HG03196 (cell line): ENCODE results near the gene GPR61.

ENCODE experiments used
- ATAC-seq: cut with Tn5 transposase; IDR thresholded peaks from one replicate; pipeline ENCODE4 v1.9.1; 2021; ENCODE audit not compliant: unreplicated experiment

The GPR61 gene, protein sequence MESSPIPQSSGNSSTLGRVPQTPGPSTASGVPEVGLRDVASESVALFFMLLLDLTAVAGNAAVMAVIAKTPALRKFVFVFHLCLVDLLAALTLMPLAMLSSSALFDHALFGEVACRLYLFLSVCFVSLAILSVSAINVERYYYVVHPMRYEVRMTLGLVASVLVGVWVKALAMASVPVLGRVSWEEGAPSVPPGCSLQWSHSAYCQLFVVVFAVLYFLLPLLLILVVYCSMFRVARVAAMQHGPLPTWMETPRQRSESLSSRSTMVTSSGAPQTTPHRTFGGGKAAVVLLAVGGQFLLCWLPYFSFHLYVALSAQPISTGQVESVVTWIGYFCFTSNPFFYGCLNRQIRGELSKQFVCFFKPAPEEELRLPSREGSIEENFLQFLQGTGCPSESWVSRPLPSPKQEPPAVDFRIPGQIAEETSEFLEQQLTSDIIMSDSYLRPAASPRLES

DNA sequence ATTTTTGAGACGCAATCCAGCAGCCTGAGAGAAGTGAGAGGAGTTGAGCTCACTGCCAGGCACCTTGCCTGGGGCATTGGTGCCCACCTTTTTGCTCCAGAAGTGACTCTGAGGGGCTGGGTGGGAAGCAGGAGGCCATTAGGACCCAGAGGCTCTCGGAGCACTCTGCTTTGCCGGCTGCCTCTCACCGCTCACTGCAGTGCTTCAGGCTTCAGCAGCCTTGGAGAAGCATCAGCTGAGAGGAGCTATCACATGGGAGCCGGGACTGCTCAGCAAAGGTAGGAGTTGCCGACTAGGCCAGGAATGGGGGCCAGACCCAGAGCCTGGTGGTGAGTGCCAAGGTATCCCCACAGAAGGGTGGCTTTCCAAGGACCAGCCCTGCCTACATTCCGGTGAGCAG is at the start of gene GPR61:
GPR61 (plus strand) TSS at position 197 of the 400 bp plus-strand sequence. CDS start 3,151 bp downstream, outside the sequence.
- ATAC-seq, result no peak

DNA sequence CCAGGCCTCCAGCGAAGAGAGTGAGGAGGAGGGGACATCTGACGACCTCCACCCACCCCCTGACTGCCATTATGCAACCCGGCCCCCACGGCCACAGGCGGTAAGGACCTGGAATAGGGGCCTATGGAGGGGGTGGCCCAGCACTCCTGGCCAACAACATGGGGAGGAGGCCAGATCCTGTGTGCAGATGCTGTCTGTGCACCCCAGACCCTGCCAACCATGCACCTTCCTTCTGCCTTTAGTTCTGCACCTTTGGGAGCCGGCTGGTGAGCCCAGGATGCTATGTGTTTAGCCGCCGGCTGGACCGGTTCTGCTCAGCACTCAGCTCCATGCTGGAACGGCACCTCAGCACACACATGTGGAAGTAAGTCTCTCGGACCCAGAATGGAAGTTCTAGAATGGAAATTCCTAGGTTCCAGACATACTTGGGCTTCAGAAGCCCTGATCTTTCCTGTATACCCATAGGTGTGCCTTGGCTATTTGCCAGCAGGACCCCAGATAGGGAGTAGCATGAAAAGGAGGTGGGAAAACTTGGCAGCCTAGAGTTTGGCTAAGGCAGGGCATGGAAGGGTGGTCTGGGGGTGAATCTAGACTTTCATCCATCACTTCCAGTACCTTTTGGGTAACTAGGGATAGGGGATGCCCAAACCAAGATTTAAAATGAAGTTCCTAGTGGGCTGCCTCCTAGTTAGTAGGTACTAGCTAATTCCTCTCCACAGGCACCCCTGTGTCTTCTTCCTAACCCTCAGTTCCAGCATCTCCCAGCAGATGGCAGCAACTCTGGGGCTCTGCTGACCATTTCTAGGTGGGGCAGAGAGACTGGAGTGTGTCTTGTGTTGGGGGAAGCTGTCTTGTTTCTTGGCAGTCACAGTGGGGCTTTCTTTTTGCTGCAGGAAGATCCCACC is 49.4 kb upstream of the GPR61 start:
- ATAC-seq, result no peak

DNA sequence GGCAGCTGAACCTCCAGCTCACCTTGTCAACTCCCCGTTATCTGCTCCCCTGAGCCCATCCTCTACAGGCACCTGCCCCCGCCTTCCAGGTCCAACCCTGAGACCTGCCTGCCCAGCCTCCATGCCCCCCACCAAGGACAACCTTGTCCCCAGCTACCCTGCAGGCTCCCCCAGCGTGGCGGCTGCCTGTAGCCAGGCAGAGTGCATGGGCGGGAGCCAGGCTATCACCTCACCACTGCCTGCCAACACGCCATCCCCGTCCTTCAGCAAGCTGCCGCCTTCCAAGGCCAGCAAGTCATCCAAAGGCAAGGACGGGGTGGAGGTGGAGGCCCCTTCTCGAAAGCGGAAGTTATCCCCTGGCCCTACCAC is 48.8 kb upstream of the GPR61 start:
- no peak for ATAC-seq

DNA sequence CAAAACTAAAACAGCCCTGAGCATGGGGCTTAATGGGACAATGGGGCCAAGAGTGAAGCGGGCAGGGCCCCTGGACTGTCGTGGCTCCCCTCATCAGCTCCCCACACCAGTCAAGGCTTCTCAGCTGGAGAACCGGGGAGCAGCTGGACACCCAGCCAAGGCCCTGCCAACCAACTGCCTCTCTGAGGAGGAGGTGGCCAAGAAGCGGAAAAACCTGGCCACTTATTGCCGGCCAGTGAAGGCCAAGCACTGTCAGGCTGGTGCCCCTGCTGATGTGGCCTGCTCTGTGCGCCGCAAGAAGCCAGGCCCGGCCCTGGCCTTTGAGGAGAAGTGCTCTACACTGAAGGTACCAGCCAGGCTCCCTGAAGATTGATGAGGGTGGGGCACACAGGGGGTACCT is 48.3 kb upstream of the GPR61 start:
- no peak for ATAC-seq

DNA sequence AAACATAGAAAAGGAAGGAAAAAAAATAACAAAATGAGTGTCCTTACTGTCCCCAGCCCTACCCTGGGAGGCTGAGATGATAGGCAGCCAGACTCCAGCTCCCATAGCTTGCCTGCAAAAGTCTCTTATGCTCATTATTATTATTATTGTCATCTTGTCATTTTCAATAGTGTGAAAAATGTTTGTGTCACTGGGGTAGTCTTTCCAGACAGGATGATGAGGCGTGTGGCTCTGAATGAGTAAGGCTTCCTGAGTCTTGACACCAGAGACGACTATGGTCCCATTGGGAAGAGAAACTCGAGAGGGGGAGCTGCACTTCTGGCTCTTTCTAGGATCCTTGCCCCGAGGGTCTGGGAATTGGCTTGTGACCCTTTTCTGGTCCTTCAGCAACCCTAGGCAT is 46.9 kb upstream of the GPR61 start:
- ATAC-seq, result no peak

DNA sequence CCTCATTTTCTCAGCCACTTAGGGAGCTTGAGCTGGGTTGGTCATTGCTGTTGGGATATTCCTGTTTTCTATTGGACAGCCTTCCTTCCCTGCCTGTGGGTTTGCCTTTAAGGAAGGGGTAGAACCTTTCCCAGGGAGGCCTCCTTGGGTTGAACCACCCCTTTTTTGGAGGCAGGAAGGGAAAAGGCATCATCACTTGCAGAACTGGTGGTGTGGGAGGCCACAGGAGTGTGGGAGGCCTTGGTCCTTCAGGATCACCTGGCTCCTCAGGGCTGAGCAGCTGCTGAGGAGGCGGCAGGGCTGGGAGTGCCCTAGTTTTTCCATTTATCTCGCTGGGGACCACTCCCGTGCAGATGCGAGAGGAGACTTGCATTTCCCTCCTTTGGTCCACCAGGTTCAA is 46.4 kb upstream of the GPR61 start:
- no peak for ATAC-seq

DNA sequence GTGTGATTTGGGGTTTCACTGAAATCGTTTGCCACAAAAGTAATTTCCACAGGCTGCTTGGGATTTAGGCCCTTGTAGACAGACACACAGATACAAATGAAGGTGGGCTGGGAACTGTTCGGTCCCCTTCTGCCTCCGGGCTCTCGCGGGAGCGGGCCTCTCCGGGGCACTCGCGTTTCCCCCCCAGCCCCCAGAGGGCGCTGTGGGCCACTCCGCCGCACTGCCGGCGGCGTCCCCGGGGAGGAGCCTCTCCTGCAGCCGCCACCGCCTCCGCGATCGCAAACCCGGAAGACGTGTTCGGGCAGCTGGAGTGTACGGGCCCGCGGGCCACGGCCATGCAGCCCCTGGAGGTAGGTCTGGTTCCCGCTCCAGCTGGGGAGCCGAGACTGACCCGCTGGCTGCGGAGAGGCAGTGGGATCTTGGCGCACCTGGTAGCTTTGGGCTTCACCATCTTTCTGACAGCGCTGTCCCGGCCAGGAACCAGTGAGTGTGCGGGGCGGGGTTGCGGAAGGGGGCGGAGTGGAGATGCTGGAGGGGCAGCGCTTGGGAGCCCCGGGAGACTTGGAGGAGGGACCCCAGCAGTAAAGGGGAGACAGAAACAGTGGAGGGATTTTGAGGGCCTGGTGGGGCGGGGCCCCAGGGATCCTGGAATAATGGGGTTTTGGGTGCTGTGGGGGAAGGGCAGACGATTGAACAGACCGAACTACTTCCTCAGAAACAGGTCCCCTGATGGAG is 45.7 kb upstream of the GPR61 start, which contains the start of gene CYB561D1:
CYB561D1 (plus strand) TSS at position 290 of the 735 bp plus-strand sequence; CDS start at position 336, 46 bp downstream.
- peak; percentile 80 for ATAC-seq

DNA sequence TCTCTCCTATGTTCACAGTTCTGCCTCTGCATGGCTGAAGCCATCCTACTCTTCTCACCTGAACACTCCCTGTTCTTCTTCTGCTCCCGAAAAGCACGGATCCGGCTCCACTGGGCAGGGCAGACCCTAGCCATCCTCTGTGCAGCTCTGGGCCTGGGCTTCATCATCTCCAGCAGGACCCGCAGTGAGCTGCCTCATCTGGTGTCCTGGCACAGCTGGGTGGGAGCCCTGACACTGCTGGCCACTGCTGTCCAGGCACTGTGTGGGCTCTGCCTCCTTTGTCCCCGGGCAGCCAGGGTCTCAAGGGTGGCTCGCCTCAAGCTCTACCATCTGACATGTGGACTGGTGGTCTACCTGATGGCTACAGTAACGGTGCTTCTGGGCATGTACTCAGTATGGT is 43.9 kb upstream of the GPR61 start:
- ATAC-seq, result no peak

DNA sequence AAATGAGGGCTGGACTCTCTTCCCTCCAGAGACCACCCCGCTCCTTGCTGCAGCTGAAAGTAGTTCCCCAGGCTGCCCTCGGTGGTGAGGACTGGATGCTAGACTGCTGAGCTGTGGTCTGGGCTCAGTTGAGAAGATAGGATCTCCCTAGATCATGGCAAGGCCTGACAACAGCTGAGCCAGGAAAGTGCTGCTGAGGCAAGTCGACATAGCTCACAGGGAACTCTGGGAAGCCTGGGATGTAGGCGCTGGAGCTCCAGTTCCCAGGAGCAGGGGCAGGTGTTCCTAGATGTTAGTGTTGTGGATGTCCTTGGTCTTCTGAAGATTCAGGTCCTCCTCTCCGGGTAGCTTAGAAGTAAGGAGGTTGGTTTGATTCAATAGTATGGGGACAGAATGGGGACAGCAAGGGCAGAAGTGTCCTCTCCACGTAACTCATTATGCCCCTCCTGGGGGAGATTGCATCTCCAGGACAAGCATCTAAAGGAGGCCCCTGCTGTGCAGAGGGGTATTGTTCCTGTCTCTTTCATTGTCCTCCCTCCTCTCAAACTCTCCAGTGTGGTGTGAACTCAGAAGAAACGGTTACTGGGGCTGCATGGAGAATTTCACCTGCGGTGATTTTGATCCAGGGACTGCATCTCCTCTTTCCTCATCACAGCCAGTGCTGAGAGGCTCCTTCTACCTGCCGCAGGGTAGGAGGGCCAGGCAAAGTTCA is 42.1 kb upstream of the GPR61 start:
- ATAC-seq, result no peak

DNA sequence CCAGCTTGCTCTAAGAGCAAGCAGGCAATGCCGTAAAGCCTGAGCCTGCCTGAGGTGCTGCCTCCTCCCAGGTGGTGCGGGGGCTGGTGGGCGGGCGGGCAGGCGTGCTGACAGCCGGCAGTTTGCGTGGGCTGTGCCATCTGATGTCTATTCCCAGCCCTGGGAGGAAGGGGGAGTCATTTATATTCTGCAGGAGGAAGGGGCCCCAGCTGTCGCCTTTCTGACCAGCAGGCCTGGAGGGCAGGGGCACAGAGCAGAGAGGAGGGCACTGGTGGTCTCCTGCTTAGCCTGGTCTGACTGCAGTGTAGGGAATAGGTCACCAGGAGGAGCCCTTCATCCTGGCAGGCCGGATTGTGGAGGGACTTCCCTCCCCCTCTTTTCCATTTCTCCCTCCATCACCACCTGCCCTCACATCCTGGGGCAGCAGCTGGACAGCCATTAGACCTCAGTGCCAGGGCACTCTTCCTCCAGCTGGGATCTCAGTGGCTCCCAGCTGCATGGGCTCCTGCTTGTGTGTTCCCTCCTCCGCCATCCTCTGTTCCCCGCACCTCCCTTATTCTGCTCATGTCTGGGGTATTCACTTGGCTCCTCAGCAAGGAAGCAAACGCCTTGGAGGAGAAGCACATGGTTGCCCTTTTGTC is 41.4 kb upstream of the GPR61 start:
- no peak for ATAC-seq

DNA sequence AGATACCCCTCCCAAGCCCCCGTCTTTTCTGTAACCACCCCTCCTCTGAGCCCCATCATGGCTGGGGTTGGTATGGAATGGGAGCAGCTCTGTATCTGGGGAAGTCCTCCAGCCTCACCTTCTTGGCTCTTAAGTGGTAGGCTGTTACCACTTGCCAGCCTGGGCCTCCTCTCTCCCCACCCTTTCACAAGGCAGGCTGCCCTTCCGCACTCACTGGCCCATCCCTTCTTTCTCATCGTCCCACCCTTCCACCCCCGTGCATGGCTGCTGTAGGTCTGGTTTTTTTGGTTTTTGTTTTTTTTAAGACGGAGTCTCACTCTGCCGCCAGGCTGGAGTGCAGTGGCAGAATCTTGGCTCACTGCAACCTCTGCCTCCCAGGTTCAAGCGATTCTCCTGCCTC is 40.6 kb upstream of the GPR61 start:
- no peak for ATAC-seq

DNA sequence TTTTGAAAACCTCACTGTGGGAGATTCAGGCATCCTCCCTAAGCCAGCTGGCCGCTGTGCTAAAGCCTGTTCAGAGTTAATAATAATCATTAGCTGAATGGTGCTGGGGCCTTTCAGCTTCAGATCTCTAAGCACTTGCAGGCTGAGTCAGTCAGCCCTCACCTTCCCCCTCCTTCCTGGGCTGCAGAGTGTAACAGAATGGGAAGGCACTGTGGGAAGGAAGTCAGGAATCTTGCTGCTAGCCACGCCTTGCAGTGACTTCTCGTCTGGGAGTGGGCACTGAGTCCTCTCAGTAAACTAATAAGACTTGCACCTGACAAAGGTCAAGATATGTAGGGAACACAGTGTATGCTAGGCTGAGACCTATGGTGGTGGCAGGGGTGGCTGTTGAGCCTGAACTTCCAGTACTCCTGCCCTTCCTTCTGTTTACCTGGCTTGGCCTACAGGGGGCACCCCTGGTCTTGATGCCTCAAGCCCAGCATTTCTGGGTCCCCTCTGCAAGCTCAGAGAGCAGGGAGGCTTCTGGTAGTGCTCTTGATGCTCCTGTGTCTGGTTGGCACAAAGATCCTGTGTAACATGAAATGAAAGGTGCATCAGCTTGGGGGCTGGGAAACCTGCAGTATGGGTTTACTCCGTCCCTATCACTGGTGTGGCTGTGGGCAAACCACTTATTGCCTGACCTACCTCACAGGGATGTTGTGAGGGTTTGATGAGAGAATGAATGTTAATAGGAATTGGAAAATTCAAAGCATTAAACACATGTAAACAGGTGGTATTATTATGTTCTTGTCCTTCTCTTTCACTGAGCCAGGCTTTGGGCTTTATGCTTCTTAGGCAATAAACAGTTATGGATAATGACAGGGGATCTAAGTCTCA is 39.8 kb upstream of the GPR61 start:
- no peak for ATAC-seq

DNA sequence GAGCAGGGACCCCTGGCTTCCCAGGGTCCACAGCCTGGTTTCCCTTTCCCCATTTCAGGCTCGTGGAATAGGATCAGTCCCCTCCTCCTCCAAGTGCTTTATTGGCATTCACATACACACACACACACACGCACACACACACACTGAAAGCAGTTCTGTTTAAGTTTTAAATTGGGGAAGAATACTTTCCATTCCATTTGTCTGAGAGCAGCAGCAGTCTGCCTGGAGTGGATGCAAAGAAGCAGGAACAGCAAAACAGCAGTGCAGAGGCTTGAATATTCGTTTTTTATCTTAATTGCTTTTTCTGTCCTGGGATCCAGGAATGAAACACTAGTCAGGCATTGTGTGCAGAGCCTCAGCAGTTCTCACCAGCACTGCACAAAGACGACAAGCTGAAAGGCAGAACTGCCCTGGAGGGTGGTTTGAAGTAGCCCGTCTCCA is 38.7 kb upstream of the GPR61 start:
- ATAC-seq, result no peak

DNA sequence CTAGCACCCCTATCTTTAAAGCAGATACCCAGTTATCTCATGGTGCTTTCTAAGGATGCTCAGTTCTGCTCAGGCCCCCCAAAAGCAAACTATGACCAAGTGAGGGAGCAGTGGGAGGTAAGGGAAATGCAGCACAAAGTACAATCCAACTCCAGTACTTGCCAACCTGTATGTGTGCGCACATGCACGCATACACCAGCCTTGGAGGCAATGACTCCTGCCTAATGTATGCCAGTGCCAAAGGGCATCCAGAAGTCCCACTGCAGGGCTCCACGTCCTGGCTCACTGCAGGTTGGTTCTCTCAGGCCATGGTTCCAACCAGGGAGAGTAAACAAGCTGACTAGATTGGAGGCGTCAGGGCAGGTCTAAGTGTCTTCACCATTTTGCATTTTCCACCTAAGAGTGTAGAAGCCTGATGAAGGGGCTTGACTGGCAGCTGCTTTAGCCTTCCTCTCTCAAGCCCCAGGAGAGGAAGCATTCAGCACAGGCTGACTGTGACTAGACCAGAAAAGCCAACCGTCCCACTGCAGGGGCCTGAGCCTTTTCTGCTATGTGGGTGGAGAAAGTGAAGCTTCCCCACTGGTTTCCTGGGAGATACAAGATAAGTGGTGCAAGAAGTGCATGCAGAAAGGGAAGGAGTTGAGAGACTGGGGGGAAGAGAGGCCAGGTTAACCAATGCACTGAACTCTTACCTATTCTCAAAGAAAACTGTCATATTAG is 37.9 kb upstream of the GPR61 start:
- no peak for ATAC-seq

DNA sequence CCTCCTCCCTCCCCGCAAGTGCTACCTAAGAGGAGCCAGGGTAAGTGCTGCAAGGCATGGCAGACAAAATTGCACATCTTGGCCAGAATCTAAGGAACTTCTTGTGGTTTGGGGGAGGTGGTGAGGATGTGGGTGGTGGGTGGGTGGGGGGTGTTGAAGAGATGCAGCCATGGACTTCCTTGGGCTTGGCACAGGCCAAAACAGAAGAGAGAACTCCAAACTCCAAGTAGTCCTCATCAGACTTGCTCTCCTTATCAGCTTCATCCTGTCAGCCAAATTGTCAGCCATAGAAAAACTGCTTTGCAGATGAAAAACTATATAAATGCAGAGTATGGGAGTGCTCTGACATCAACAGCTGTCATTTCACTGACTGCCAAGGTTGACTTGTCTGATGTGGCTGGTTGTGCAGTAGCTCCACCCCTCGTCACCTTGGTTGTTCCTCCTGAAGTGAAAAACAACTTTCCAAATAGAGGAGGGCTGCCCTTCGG is 37.3 kb upstream of the GPR61 start:
- ATAC-seq, result no peak

DNA sequence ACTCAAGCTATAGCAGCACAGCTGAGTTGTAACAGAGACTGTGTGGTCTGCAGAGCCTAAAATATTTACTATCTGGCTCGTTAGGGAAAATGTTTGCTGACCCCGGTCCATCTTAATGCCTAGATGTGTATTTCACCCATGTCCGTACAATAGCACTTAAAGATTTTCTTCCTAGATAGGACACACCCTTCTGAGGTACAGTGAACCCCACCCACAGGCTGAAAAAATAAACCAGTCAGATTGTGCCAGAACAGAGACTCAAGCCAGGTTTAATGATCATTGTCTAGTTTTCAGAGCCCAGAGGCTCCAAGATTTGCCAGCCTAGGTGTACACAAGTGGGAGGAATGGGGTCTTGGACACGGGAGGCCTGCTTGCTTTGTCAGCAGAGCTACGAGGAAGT is 35.7 kb upstream of the GPR61 start:
- no peak for ATAC-seq

DNA sequence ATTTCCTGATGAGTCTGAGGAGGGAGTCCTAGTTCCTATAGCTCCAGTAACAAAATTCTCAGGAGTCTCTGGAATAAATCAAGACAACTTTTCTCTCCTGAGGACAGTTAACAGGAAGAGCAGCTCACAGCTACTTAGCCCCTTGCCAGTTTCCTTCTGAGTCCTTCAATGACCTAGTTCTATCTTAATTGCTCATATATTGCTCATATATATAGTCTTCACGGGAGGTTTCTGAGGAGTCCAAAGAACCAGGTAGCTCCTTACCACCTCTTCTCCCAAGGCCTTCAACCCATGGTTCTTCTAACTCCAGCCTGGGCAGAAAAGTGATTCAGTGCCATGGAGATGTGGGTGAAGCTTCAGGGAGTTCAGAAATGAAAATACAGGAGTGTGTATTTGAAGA is 34.7 kb upstream of the GPR61 start:
- no peak for ATAC-seq
